ENCODE data around the gene LMO7.

The LMO7 gene

GRCh38 chr13:75635828-75636435 lies at the start of gene LMO7:
TSS of gene LMO7 (plus strand) at chr13:75636330. CDS start at chr13:75636658, 328 bp downstream.
- DNase-seq (ENCODE audit: low read depth) = no peak

- DNase-seq (ENCODE audit: low read depth) = no peak
Measured at GRCh38 chr13:75587679-75588078, 48.5 kb upstream of the LMO7 start.

DNA sequence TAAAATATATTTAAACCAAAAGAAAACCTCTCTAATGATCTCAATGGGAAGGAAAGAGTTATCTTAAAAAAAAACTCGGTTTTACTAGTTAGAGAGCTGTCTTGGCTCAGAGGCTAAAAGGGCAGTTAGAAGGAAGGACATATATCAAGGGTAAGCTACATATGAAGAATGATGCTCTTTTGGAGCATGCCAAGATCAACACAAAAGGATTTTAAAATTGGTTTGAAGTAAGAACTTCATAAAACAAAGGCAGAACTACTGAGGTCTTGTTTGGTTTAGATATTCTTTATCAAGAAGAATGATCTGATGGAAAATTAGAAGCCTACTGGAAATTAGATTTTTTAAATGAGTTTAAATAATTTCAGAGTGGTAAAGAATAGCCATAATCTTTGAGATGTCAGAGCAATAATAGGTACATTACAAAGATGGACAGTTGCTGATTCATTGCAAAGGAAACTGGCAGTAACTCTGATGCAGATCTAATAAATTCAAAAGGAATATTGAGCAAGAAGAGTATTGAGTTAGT lies 39.4 kb upstream of the LMO7 start:
- DNase-seq (ENCODE audit: low read depth) = no peak

- DNase-seq (ENCODE audit: low read depth) = no peak
Measured at GRCh38 chr13:75600371-75600770, 35.8 kb upstream of the LMO7 start.

DNA sequence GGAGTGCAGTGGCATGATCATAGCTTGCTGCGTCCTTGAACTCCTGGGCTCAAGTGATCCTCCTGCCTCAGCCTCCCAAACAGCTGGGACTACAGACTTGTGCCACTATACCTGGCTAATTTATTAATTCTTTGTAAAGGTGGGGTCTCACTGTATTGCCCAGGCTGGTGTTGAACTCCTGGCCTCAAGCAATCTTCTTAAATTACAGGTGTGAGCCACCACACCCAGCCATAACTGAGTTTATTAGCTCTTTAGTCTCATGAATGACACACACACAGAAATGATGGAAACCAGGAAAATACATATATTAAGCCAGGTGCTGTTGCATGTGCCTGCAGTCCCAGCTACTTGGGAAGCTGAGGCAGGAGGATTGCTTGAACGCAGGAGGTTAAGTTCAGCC lies 33.1 kb upstream of the LMO7 start:
- no peak for DNase-seq (ENCODE audit: low read depth)

DNA sequence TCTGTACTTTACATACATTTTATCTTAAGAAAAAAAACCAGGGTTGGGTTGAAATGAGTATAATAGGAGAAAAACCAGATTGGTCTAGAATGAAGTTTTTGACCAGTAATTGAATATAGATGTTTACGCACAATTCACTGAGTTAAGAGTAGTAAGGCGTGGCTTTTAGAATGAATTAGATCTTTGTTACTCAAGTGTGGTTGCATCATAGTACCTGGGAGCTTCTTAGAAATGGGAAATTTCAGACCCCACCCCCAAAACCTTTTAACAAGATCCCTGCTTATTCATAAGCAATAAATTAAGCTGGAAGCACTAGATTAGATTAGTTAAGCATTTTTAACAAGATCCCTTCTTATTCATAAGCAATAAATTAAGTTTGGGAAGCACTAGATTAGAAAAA lies 28.7 kb upstream of the LMO7 start:
- DNase-seq (ENCODE audit: low read depth) = no peak

GRCh38 chr13:75610466-75610865 lies 25.7 kb upstream of the LMO7 start:
- no peak for DNase-seq (ENCODE audit: low read depth)

GRCh38 chr13:75612354-75612753 lies 23.8 kb upstream of the LMO7 start:
- no peak for DNase-seq (ENCODE audit: low read depth)

- DNase-seq (ENCODE audit: low read depth) = no peak
Measured at GRCh38 chr13:75617230-75617629, 18.9 kb upstream of the LMO7 start.

- DNase-seq (ENCODE audit: low read depth) = no peak
Measured at GRCh38 chr13:75618308-75618707, 17.8 kb upstream of the LMO7 start.

GRCh38 chr13:75620020-75620419 lies 16.1 kb upstream of the LMO7 start:
- no peak for DNase-seq (ENCODE audit: low read depth)

DNA sequence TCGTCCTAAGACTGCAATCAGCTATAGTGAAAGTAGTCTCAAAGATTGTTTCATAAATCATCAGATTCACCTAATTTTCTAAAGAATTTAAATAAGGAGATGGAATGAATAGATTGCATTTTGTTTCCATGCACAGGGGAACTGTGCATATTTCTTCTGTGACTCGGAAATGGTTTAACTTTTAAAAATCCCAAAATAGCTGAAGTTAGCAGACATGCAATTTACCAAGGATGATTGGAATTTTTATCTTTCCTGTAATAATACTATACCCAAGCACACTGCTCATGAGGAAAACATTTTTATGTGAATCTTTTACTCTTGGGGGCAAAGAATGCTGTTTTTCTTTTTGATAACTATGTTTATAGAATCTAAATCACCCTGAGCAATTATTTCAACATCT lies 15.0 kb upstream of the LMO7 start:
- DNase-seq (ENCODE audit: low read depth) = no peak

GRCh38 chr13:75628801-75629200 lies 7.3 kb upstream of the LMO7 start:
- no peak for DNase-seq (ENCODE audit: low read depth)

- DNase-seq (ENCODE audit: low read depth) = no peak
Measured at GRCh38 chr13:75633285-75633684, 2.8 kb upstream of the LMO7 start.

- DNase-seq (ENCODE audit: low read depth) = no peak
Measured at GRCh38 chr13:75635101-75635827, 866 bp upstream of the LMO7 start.

- DNase-seq (ENCODE audit: low read depth) = peak; percentile 27
Measured at GRCh38 chr13:75636436-75637180, 478 bp downstream of the LMO7 start.

GRCh38 chr13:75637181-75637750 lies 1.1 kb downstream of the LMO7 start:
- DNase-seq (ENCODE audit: low read depth) = no peak

DNA sequence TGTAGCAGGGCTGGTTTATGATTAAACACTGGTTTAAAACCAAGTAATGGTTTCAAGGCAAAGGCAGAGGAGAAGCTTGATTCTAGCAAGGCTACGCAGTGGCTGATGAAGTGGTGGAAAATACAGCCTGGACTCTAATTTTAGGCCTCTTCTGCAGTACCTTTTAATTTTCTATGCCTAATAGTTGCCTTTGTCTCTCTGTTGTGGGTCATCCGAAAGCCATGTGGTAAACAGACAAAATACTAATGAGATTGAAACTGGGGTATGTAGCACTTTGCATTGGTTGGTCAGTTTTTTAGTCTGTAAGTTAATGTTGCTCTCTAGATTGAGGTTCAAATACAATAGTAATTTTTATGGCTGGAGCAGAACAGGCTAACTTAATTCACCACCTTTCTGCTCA lies 3.3 kb downstream of the LMO7 start:
- DNase-seq (ENCODE audit: low read depth) = no peak

- DNase-seq (ENCODE audit: low read depth) = no peak
Measured at GRCh38 chr13:75641026-75641425, 4.9 kb downstream of the LMO7 start.

DNA sequence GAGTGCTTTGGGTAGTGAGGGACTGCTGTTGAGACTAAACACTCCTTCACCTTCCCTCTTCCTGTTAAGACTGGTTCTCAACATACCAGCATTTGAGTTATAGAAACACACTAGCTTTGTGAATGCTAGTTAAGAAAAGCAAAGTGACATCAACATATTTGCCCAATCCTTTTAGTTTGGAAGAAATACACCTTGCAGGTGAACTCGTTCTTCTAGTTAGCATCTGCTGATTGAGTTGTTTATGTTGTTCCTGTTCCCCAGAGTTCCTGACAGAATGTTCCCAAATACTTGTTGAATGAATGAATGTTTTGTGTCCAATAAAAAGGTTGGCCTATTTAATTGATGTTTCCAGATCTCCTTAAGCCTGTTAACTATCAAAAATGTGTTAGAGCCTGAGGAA lies 7.1 kb downstream of the LMO7 start:
- no peak for DNase-seq (ENCODE audit: low read depth)

DNA sequence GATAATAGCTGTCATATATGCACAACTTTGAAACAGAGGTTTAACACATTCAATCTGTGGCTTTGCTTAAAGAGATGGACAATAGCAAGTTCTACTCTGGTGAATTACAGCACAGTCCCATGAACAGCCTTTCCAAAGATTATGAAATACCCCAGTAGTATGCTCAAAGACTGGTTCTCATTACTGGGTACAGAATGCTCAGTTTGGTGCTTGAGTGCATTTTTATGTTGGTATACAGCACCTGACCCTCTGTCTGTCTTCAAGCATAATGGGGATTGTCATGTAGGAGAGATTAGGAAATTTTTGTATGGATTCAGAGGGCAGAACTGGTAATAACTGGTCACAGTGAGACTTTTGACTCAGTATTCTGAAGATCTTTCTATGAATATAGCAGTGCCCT lies 7.6 kb downstream of the LMO7 start:
- no peak for DNase-seq (ENCODE audit: low read depth)

DNA sequence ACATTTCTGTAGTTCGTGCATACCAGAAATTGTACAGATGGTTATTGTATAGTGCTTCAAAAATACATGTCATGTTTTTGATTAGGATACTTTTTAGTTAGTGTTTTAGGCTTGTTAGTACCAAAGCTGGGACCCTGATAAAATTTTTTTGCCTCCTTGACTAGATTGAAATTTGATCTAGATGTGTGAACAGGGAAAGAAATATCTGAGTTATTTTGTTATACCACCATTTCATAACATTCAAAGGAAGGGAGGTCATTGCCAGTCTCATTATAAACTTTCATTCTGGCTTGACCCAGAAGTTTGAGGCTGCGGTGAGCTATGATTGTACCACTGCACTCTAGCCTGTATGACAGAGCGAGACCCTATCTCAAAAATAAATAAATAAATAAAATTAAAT lies 9.0 kb downstream of the LMO7 start:
- DNase-seq (ENCODE audit: low read depth) = no peak

Data from activated T-cell treated with anti-CD3 and anti-CD28 coated beads for 48 hours (primary cell).